BLaER1 treated with 17β-estradiol and CSF1 and Interleukin-3, amounts not matched to agents 10 nM and 100 nM (cell line): ENCODE data around the gene INO80.

Experiments
- H3K27ac ChIP-seq, 11 experiments: shearing (Covaris generic); formaldehyde crosslinking; 2 replicates each; pipeline ENCODE4 v1.8.1; 2022
- H3K27me3 ChIP-seq, 11 experiments: shearing (Covaris generic); formaldehyde crosslinking; 2 replicates each; pipeline ENCODE4 v1.8.1; 2022
- H3K36me3 ChIP-seq, 11 experiments: shearing (Covaris generic); formaldehyde crosslinking; 2 replicates each; pipeline ENCODE4 v1.8.1; 2022
- H3K4me1 ChIP-seq, 10 experiments: shearing (Covaris generic); formaldehyde crosslinking; 2 replicates each; pipeline ENCODE4 v1.8.1; 2022
- H3K4me2 ChIP-seq, 11 experiments: shearing (Covaris generic); formaldehyde crosslinking; 2 replicates each; pipeline ENCODE4 v1.8.1; 2022
- H3K4me3 ChIP-seq, 10 experiments: shearing (Covaris generic); formaldehyde crosslinking; 2 replicates each; pipeline ENCODE4 v1.8.1; 2022
- H3K9ac ChIP-seq, 11 experiments: shearing (Covaris generic); formaldehyde crosslinking; 2 replicates each; pipeline ENCODE4 v1.8.1; 2022
- H3K9me3 ChIP-seq, 11 experiments: shearing (Covaris generic); formaldehyde crosslinking; replicated peaks in 1 of 11; 2 replicates each; pipeline ENCODE4 v1.8.1; 2022
- H4K20me1 ChIP-seq, 11 experiments: shearing (Covaris generic); formaldehyde crosslinking; 2 replicates each; pipeline ENCODE4 v1.8.1; 2022
- Cebpa-rat ChIP-seq, 11 experiments: shearing (Covaris generic); IDR thresholded peaks; 2 replicates each; pipeline ENCODE4 v1.8.1; 2022

The INO80 gene

DNA sequence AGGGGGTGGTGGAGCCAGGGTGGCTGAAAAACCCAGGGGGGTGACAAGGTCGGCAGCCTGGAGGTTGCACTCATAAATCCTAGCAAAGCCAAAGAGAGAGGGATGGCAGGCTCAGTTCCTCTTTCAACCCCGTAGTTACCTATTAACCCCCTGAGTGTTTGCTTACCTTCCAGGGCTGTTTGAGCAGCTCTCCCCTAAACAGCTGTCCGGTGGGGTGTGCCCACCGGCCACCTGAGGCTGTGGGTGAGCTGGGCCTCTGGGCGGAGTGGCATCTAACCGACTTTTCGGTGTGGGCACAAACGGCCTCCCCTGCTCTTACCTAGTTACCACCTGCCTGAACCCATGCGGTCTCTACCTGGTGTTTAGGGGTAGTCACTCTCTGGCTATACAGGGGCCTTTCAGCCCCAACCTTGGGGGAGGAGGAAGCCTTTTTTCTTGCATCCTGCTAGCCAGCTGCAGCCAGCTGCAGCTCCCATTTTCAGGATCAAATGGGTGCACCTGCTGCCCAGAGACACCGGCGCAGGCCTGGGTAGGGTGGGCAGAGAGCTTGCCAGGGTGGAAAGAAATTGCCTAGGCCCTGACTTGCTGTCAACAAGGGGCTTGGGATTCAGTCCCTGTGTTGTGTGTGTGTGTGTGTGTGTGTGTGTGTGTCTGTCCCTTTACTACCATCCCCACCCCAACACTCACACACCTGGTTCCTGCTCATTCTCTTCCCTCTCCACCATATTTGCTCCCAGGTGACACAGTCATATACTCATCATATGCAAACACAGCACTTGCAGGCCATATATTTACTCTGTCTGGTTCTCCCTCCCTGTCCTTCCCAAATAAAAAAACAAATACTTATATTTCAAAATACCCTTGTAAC is 183.2 kb downstream of the INO80 start:
- TF ChIP-seq Cebpa-rat (IDR thresholded peaks at IDR 0.05), result no peak
- Histone ChIP-seq H3K27ac (no peak overlapping the region), H3K4me3 (peak overlapping the region in 2 of 10 experiments; percentile 63 to 66; a peak in 4 of 20 replicates), H3K4me1 (peaks cover 64 to 98% (median 80%) of the 10 kb centered on the region in 10 experiments), H3K36me3 (peaks cover 0 to 22% (median 0%) of the 10 kb centered on the region in 11 experiments; a peak in 4 of 22 replicates), H3K9me3 (no peaks in the 10 kb centered on the region), H3K4me2 (peak overlapping the region; percentile 21 to 100 (median 98); a peak in 19 of 22 replicates), H3K9ac (no peak overlapping the region), H4K20me1 (peaks cover 0 to 81% (median 20%) of the 10 kb centered on the region in 11 experiments; a peak in 15 of 22 replicates), H3K27me3 (peaks cover 50 to 59% (median 54%) of the 10 kb centered on the region in 11 experiments)

DNA sequence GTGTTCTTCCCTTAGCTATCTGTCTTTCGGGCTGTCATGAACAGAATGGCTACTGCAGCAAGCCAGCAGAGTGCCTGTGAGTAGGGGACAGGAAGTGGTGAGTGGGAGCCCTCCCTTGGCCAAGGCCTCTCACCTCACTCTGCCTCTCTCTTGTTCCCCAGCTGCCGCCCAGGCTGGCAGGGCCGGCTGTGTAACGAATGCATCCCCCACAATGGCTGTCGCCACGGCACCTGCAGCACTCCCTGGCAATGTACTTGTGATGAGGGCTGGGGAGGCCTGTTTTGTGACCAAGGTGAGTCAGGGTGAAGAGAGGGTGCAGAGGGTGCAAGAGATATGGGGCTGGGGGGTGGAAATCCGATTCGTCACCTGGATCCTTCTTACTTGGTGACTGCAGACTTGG is 183.9 kb downstream of the INO80 start:
- Histone ChIP-seq H3K4me3 (peak overlapping the region in 4 of 10 experiments; percentile 53 to 74 (median 64); a peak in 6 of 20 replicates), H3K9me3 (no peaks in the 10 kb centered on the region), H3K36me3 (peaks cover 0 to 22% (median 0%) of the 10 kb centered on the region in 11 experiments; a peak in 3 of 22 replicates), H3K27me3 (peaks cover 57 to 66% (median 62%) of the 10 kb centered on the region in 11 experiments), H3K4me2 (peak overlapping the region; percentile 90 to 100 (median 99)), H4K20me1 (peaks cover 0 to 79% (median 23%) of the 10 kb centered on the region in 11 experiments; a peak in 15 of 22 replicates), H3K4me1 (peaks cover 61 to 98% (median 80%) of the 10 kb centered on the region in 10 experiments), H3K9ac (no peak overlapping the region), H3K27ac (no peak overlapping the region)
- TF ChIP-seq Cebpa-rat (IDR thresholded peaks at IDR 0.05), result no peak

DNA sequence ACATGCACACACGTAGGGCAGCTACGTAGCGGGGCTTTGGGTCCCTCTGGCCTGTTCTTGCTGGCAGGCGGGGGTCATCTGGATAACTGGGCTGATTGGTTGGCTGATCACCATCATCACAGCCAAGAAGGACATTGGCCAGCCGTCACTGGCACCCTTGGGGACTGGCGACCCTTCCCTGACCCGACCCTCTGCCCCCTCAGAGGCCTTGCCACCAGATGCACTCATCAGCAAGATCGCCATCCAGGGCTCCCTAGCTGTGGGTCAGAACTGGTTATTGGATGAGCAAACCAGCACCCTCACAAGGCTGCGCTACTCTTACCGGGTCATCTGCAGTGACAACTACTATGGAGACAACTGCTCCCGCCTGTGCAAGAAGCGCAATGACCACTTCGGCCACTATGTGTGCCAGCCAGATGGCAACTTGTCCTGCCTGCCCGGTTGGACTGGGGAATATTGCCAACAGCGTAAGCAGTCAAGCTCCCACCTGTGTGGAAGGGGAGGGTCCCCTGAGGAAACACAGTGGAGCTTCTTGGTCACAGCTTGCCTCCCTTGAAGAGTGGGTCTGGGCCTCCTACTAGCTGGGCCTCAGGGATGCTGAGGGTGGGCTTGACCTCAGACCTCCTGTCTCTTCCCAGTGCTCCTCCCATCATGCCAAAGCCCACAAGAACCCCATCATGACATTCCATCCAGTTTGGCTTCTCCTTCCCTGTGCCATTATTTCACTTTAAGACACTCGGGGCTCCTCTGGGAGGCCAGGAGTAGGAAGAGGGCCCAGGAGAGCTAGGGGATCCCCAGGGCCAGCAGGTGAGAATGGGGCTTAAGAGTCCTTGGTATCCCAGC is 184.6 kb downstream of the INO80 start:
- H3K27ac ChIP-seq, result no peak overlapping the region
- peaks cover 63 to 73% (median 68%) of the 10 kb centered on the region in 11 experiments for H3K27me3 ChIP-seq
- peak overlapping the region; percentile 90 to 100 (median 99) for H3K4me2 ChIP-seq
- peak overlapping the region in 2 of 11 experiments; percentile 49 to 62; a peak in 2 of 22 replicates for H3K9ac ChIP-seq
- H3K36me3 ChIP-seq, result peaks cover 0 to 22% (median 0%) of the 10 kb centered on the region in 11 experiments; a peak in 3 of 22 replicates
- no peaks in the 10 kb centered on the region for H3K9me3 ChIP-seq
- peaks cover 0 to 81% (median 30%) of the 10 kb centered on the region in 11 experiments; a peak in 15 of 22 replicates for H4K20me1 ChIP-seq
- no peak for TF ChIP-seq Cebpa-rat (IDR thresholded peaks at IDR 0.05)
- H3K4me3 ChIP-seq, result peak overlapping the region in 5 of 10 experiments; percentile 53 to 74 (median 63); a peak in 12 of 20 replicates
- H3K4me1 ChIP-seq, result peaks cover 61 to 98% (median 80%) of the 10 kb centered on the region in 10 experiments

DNA sequence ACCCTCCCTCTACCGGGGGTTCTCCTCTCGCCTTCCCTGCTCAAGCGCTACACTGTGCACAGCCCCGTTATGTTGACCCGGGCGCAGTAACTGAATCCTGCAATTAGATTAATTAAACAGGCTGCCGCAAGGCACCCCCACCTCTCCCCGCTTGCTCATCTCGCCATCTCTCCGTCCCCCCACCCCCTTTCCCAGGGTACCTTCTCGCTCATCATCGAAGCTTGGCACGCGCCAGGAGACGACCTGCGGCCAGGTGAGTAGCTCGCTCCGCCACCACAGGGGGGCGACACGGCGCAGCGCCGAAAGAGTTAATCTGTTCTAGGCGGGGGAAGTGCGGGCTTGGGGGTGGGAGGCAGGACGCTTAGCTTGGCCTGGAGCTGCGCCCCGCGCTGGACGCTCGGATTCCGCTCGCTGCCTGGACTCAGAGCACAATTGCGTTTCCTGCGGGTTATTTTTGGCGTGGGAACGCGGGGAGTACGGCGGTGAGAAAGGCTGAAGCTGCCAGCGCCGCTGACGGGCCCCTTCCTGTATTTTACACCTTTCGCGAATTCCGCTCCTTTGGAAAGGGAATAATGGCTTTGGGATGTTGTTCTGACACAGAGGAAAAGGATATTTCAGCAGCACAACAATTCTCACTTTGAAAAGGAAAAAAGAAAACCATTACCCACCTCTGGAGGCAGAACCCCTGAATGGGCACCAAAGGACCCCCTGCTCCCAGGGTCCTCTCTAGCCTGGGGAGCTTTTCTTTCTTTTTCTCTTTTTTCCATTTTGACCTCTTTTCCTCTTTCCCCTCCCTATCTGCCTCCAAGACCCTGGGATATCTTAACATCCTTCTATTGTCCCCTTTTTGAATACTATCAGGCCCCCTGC is 185.4 kb downstream of the INO80 start:
- Histone ChIP-seq H3K9ac (peak overlapping the region in 5 of 11 experiments; percentile 47 to 65 (median 61); a peak in 8 of 22 replicates), H3K4me1 (peaks cover 63 to 98% (median 82%) of the 10 kb centered on the region in 10 experiments), H3K4me3 (peak overlapping the region; percentile 53 to 74 (median 61); a peak in 19 of 20 replicates), H3K27me3 (peaks cover 72 to 81% (median 76%) of the 10 kb centered on the region in 11 experiments), H3K27ac (no peak overlapping the region), H3K36me3 (peaks cover 0 to 13% (median 0%) of the 10 kb centered on the region in 11 experiments; a peak in 3 of 22 replicates), H3K9me3 (no peaks in the 10 kb centered on the region), H4K20me1 (peaks cover 0 to 80% (median 30%) of the 10 kb centered on the region in 11 experiments; a peak in 15 of 22 replicates), H3K4me2 (peak overlapping the region; percentile 90 to 100 (median 99))
- TF ChIP-seq Cebpa-rat (IDR thresholded peaks at IDR 0.05), result no peak

DNA sequence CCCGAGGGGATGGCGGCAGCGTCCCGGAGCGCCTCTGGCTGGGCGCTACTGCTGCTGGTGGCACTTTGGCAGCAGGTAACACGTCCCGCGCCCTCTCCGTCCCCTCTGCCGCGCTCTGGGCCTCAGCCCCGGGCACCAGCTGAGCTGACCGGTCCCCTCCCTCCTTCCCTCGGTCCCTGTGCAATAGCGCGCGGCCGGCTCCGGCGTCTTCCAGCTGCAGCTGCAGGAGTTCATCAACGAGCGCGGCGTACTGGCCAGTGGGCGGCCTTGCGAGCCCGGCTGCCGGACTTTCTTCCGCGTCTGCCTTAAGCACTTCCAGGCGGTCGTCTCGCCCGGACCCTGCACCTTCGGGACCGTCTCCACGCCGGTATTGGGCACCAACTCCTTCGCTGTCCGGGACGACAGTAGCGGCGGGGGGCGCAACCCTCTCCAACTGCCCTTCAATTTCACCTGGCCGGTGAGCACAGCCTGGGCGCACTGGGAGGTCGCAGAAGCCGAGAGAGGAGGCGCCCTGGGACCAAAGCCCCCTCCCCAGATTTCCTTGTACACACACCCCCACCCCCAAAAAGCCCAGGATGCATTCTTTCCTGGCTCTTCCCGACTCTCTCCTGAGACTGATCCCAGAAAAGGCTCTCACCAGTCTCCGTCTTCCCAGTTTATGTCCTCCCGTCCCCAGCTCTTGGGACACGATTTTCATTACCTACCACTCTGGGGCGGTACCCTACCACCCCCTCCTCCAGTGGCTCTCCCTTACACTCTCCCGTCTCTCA is 186.2 kb downstream of the INO80 start:
- Histone ChIP-seq H3K27me3 (peaks cover 80 to 89% (median 85%) of the 10 kb centered on the region in 11 experiments), H3K9me3 (no peaks in the 10 kb centered on the region), H3K36me3 (peaks cover 0 to 7% (median 0%) of the 10 kb centered on the region in 11 experiments; a peak in 3 of 22 replicates), H3K9ac (peak overlapping the region in 9 of 11 experiments; percentile 17 to 65 (median 53); a peak in 17 of 22 replicates), H3K27ac (no peak overlapping the region), H3K4me1 (peaks cover 72 to 93% (median 87%) of the 10 kb centered on the region in 10 experiments), H3K4me3 (peak overlapping the region; percentile 53 to 74 (median 61)), H3K4me2 (peak overlapping the region; percentile 90 to 100 (median 99)), H4K20me1 (peaks cover 0 to 78% (median 30%) of the 10 kb centered on the region in 11 experiments; a peak in 15 of 22 replicates)
- TF ChIP-seq Cebpa-rat (IDR thresholded peaks at IDR 0.05), result no peak
